ENCODE measurements around the gene PADI1. TPM values are rescaled to one million over a fixed set of nuclear protein-coding genes. Genes with fewer than 3 reads are reported as not detected.

Gene PADI1
- total RNA-seq, 1 experiment from 2014 or later = 0.37 TPM

GRCh38 chr1:17155257-17155920, 49.5 kb upstream of the PADI1 start:
- Histone ChIP-seq H3K9me3 (ENCODE audit: control insufficient read depth in 1 of 2, insufficient read depth in 1 of 2, low read depth in 1 of 2, low read length in 2 of 2) (peaks cover 0 to 11% of the 10 kb centered on the region in 2 experiments; a peak in 1 of 4 replicates), H4K20me1 (ENCODE audit: insufficient read depth) (no peaks in the 10 kb centered on the region), H3K4me1 (ENCODE audit: control insufficient read depth in 1 of 2, insufficient read depth in 2 of 2, low read length in 2 of 2) (no peaks in the 10 kb centered on the region), H3K4me3 (replicated peaks in 1 of 2; ENCODE audit: low read depth in 1 of 2, low read length in 2 of 2) (no peak overlapping the region), H3K27me3 (ENCODE audit: insufficient read depth, low read length) (no peaks in the 10 kb centered on the region), H2AFZ (ENCODE audit: low read depth, low read length, poor library complexity, severe bottlenecking) (no peak overlapping the region), H3K9ac (ENCODE audit: low read length) (no peak overlapping the region), H3K79me2 (ENCODE audit: insufficient read depth, low read length) (no peaks in the 10 kb centered on the region), H3K9me2 (ENCODE audit: insufficient read depth) (no peaks in the 10 kb centered on the region), H3K4me2 (ENCODE audit: low read length) (no peak overlapping the region), H3K27ac (ENCODE audit: low read depth, low read length) (no peak overlapping the region), H3K36me3 (ENCODE audit: control insufficient read depth in 1 of 2, insufficient read depth in 2 of 2, low read length in 2 of 2) (no peaks in the 10 kb centered on the region)
- intact Hi-C loops (cut with micrococcal nuclease) = no loop called here
- ATAC-seq (no peak), DNase-seq (ENCODE audit: low read depth, low spot score) (no peak)
- ChIA-PET RAD21 (ENCODE audit: low non-redundant PET in 1 of 2, low total read pairs in 2 of 2, uncharacterized antibody in 2 of 2, unreplicated experiment in 2 of 2) (no interaction called here), CTCF (no interaction called here), POLR2A (no interaction called here)
- TF ChIP-seq POLR2A (IDR thresholded peaks at IDR 0.05; ENCODE audit: borderline replicate concordance, extremely low read depth, insufficient read depth, insufficient read length) (no peak), EGR1 (IDR thresholded peaks at IDR 0.05; ENCODE audit: low read depth) (no peak), CBX3 (IDR thresholded peaks at IDR 0.05; ENCODE audit: low read depth) (peak; percentile 95), RAD21 (IDR thresholded peaks at IDR 0.05; ENCODE audit: low read depth) (no peak), MAX (IDR thresholded peaks at IDR 0.05) (no peak), JUND (IDR thresholded peaks at IDR 0.05) (no peak)
- no TSS peak for BruUV-seq (replicated peaks)

GRCh38 chr1:17156108-17156507, 48.8 kb upstream of the PADI1 start:
- Histone ChIP-seq H3K9ac (ENCODE audit: low read length) (no peak overlapping the region), H4K20me1 (ENCODE audit: insufficient read depth) (no peaks in the 10 kb centered on the region), H2AFZ (ENCODE audit: low read depth, low read length, poor library complexity, severe bottlenecking) (no peak overlapping the region), H3K36me3 (ENCODE audit: control insufficient read depth in 1 of 2, insufficient read depth in 2 of 2, low read length in 2 of 2) (no peaks in the 10 kb centered on the region), H3K9me3 (ENCODE audit: control insufficient read depth in 1 of 2, insufficient read depth in 1 of 2, low read depth in 1 of 2, low read length in 2 of 2) (peaks cover 0 to 11% of the 10 kb centered on the region in 2 experiments; a peak in 1 of 4 replicates), H3K79me2 (ENCODE audit: insufficient read depth, low read length) (no peaks in the 10 kb centered on the region), H3K9me2 (ENCODE audit: insufficient read depth) (no peaks in the 10 kb centered on the region), H3K27ac (ENCODE audit: low read depth, low read length) (no peak overlapping the region), H3K4me2 (ENCODE audit: low read length) (no peak overlapping the region), H3K4me1 (ENCODE audit: control insufficient read depth in 1 of 2, insufficient read depth in 2 of 2, low read length in 2 of 2) (peaks cover 0 to 2% of the 10 kb centered on the region in 2 experiments; a peak in 2 of 4 replicates), H3K27me3 (ENCODE audit: insufficient read depth, low read length) (no peaks in the 10 kb centered on the region), H3K4me3 (replicated peaks in 1 of 2; ENCODE audit: low read depth in 1 of 2, low read length in 2 of 2) (no peak overlapping the region)
- no peak for ATAC-seq
- POLR2A ChIA-PET = no interaction called here
- CTCF ChIA-PET = no interaction called here
- no peak for DNase-seq (ENCODE audit: low read depth, low spot score)
- RAD21 ChIA-PET (ENCODE audit: low non-redundant PET in 1 of 2, low total read pairs in 2 of 2, uncharacterized antibody in 2 of 2, unreplicated experiment in 2 of 2) = no interaction called here
- no TSS peak for BruUV-seq (replicated peaks)
- intact Hi-C loops (cut with micrococcal nuclease) = no loop called here
- TF ChIP-seq ELF1 (IDR thresholded peaks at IDR 0.05; ENCODE audit: borderline replicate concordance, low read depth) (no peak), SIN3A (IDR thresholded peaks at IDR 0.05; ENCODE audit: low read depth) (no peak), EGR1 (IDR thresholded peaks at IDR 0.05; ENCODE audit: low read depth) (no peak), ZFX (IDR thresholded peaks at IDR 0.05) (no peak), ZNF274 (IDR thresholded peaks at IDR 0.05; ENCODE audit: low read depth, low read length) (no peak), SP1 (IDR thresholded peaks at IDR 0.05; ENCODE audit: low read depth) (no peak), POLR2AphosphoS5 (IDR thresholded peaks at IDR 0.05; ENCODE audit: low read depth, low read length) (no peak), CBX3 (IDR thresholded peaks at IDR 0.05; ENCODE audit: low read depth) (no peak), RAD21 (IDR thresholded peaks at IDR 0.05; ENCODE audit: low read depth) (no peak), EZH2 (IDR thresholded peaks at IDR 0.05) (no peak), ZBTB33 (IDR thresholded peaks at IDR 0.05; ENCODE audit: extremely low read depth, insufficient replicate concordance, low read length) (no peak), CEBPB (IDR thresholded peaks at IDR 0.05; ENCODE audit: low read depth) (no peak), JUND (IDR thresholded peaks at IDR 0.05) (no peak), CTCF (IDR thresholded peaks at IDR 0.05 in 2 of 3, conservative IDR thresholded peaks at IDR 0.05 in 1 of 3; ENCODE audit: borderline replicate concordance in 1 of 3, insufficient read depth in 1 of 3, low read depth in 2 of 3, low read length in 2 of 3) (no peak), EZH2phosphoT487 (IDR thresholded peaks at IDR 0.05; ENCODE audit: borderline replicate concordance) (no peak), YY1 (IDR thresholded peaks at IDR 0.05; ENCODE audit: extremely low read depth, insufficient replicate concordance, low read depth, low read length) (no peak)
